Raji (cell line): ENCODE measurements around the gene IER5L.

ENCODE experiments used
- POLR2A ChIP-seq: IDR thresholded peaks from 2 replicates; pipeline ENCODE4 v1.6.1; 2011; ENCODE audit warnings: low read depth, low read length, control low read depth; ENCODE audit not compliant: insufficient read depth

The IER5L gene

DNA sequence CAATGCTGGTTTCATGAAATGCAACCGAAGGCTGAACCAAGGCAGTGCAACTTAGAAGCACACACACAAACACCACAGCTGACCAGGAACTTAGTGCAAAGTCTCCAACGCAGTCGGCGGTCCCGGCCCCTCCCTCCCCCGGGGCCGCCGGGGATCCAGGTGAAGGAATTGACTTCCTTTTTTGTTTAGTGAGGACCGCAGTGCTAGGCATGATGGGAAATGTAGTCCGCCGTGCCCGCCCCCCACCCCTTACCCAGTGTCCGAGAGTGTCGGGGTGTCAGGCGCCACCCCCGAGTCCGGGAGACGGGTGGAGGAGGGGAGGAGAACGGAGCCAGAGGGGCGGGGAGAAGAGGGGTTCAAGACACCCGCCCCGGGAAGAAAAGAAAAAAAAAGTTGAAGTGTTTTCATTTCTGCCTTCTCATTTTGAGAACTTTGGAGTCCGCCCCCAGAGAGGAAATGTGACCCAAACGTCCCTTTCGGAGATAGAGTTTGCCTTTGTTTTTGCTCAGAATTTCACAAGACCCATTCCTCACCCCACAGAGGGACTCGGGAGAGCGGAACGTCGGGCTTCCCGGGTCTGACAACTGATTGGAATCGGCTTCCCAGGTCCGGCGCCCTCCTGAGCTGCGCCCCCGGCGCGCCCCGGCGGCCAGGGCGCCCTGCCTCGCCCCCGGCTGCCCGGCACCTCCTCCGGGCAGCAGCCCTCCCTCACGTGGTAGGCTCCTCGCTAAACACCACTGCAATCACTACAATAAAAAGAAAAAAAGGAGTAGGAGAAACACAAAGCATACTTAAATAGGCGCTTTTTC, 2.0 kb downstream of the IER5L start:
- peak; percentile 51 for TF ChIP-seq POLR2A

DNA sequence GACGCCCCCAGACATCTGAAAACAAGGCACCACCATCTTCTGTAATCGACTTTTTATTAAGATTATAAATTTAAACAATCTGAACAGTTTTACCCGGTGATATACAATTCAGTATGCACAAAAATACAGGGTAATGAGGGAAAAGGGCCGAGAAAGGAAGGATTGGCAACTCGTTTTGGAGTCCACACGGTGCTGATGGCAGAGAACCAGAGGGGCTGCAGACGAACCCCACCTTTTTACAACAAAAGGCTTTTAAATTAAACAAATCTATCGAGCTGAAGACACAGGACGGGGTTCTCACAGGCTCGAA, 2.6 kb downstream of the IER5L start:
- TF ChIP-seq POLR2A, result no peak

DNA sequence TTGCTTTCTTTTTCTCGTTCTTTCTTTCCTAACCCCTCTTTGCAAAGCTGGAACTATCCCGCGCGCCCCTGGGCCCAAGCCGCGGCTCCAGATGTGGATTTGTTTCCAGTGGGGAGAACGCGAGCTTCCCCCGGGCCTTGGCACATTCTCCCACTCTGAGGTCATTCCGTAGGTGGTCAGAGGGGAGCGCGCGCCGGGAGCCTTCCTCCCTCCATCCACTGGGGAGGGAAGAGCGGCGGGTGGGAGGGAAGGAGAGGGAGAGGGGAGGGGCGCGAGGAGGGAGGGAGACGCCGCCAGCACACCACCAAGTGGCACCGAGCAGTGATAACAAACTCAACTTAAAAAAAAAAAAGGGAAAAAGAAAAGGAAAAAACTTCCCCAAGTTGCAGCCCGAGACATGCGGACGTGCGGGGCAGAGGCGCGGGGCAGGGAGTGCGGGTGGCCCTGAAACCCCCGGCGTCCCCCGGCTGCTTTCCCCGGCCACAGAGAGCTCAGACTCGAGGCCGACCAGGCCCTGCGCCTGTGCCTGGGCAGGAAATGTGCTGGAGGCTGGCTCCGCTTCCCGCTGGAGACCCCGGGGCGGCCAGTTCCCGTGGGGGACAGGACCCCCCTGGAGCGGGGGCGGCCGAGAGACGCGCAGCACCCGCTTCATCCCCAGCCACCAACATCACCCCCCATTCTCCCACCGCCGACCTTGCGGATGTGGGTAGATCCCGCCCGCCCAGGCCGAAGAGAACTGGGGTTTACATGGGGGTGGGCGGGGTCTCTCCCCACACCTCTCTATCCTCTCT, 3.1 kb downstream of the IER5L start:
- TF ChIP-seq POLR2A, result no peak

DNA sequence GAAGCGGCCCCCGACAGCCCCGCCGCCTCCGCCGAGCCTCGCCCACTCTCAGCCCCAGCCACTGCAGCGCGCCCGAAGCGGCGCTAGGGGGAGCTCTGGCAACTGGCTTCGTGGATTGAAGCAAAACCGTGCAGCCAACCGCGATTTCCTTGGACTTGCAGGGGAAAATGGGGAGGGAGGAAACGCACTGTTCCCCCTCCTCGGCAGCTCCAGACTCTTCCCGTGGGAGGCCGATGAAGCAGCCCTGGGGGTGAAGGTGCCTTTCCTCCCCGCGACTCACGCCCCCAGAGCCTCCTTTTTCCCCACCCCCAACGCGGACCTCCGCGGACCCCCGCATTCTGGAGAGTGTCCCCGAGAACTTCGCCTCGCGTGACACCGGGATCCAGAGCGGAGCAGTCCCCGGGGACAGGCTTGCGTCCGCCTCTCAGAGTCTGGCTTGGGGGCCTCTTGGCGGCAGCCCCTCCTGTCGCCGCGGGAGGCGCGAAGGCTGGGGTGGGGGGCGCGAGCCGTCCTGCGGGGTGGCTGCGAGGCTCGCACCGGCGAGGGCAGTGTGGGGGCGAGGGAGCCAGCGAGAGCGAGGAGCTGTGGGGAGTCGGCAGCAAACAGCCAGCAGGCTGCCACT, 3.8 kb downstream of the IER5L start:
- no peak for TF ChIP-seq POLR2A

DNA sequence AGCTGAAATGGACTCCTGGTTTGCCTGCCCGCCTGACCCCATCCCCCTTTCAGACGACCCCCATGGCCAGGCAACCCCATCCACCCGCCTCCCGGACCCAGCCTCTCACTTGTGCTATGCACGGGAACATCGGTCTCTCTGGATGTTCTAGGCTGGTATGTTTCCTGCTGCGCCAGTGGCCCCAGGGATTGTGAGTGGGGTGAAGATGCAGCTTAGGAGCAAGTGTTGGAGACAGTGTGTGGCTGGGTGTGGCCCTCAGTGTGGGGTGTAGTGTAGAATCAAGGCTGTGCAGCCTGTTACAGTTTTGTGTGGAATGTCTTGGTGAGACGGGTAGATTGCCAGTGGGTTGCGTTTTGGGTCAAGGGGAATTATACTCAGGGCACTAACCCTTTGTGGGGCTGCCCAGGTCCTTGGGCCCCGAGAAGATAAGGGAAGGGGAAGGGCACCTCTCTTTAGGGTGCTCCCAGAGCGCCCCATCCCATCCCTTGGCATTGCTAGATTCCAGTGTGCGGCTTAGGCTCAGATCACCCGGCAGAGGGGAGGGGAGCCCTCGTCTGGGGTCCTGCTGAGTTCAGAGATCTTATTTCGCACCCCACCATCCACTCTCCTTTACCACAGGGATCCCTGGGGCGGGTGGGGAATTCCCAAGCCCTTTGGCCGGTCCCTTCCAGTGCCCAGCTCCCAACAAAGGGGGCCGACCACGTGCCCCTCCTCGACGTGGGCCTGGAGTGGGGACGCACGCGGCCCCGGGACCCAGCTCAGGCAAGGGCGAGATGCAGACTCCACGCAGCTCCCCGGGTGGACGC, 4.6 kb downstream of the IER5L start:
- no peak for TF ChIP-seq POLR2A

DNA sequence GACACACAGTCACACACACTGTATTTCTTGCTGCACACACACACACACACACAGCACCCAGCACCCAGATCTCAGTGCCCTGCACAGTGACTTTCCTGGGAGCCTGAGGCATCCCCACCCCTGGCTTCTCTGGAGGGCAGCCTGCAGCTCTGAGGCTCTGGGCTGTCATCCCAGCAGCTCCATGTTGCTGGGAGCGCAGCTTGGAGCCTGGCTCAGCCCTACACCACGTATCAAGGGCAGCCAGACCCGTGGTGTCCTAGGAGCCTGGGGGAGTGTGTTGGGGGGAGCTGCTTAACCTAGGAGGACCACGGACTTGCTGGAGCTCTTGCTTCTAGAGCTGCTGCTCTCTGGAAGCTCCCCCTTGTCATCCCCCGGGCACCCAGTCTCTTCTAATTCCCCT, 5.2 kb downstream of the IER5L start:
- TF ChIP-seq POLR2A, result no peak

DNA sequence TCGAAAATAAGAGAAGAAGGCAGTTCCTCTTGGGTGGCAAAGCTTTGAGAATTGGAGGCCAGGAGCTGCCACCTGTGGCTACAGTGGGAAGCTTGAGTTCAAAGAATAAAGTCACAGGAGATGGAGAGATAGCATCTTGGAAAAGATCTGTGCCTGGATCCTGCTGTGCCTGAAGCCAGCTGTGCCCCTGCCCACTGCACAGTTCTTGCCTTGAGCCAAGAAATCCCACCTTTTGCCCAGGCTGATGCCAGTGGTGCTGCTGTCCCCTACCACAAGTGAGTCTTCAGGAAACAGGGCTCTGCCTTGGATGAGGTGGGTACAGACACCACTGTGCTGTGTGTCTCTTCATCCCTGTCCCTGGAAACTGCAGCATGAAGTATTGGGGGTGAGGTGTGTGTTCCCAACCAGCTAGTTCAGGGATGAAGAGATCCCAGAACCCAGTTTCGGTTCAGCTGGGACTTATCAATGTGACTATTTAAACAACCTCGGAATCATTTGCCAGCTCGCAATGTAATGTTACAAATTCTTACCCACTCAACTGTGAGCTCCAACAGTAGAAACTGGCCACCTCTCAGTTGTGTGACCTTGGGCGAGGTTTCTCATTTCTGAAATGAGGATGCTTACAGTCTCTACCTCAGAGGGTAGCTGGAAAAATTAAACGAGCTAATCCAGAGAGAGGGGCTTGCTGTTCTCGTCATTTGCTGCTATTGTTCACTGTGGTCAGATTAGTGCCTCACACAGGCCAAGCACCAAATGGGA, 5.9 kb downstream of the IER5L start:
- TF ChIP-seq POLR2A, result no peak

DNA sequence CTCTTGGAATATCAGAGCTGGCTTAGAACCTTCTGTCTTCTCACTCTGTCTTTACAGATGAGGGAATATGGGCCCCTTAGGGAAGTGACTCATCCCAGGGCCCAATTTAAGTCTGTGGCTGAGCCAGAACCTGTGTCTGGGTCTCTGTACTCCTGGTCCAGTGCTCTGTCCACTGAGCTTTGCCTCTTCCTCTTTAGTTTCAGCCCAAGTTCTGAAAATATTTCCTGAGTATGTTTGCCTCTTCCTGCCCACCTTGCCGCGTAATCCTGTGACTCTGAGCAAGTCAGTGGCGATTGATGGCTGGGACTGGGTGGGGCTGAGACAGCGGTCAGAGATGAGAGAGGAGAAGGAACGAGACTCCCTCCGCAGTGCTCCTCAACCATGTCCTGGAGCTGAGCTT, 7.8 kb downstream of the IER5L start:
- TF ChIP-seq POLR2A, result no peak

DNA sequence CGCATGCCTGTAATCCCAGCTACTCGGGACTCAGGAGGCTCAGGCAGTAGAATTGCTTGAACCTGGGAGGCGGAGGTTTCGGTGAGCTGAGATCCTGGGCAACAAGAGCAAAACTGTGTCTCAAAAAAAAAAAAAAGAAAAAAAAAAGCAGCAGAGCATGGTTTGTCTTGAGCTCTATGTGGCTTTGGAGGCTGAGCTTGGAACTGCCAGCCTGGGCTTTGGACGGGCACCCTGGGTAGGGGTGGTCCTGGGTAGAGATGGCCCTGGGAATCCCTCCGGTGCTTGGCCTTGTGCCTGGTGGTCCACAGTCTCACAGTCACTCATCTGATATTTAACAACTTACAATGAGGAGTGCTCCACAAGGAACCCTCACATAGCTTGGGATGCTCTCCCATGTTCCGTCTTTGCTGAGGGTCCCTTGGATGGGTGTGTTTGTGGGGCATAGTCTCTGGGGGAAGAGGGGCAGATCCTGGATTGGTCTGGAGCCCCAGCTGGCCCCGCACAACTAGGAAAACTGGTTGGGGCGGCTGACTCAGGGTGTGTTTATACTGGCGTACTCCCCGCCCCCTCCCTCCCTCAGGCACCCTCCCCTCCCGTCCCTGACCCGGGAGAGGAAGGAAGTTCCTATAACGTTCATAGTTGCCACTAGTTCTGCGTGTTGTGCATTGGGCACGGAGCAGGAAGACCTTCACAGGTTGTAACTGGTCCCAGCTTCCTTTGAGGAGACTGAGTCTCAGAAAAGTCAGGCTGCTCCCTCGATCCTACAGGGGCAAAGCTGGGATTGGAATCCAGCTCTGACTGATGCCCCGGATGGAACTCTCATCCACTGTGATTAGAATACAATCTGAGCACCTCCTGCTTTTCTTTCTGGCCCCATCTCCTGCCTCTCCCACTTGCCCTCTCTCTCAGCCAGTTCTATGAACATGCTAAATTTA, 11.2 kb downstream of the IER5L start:
- TF ChIP-seq POLR2A, result no peak

DNA sequence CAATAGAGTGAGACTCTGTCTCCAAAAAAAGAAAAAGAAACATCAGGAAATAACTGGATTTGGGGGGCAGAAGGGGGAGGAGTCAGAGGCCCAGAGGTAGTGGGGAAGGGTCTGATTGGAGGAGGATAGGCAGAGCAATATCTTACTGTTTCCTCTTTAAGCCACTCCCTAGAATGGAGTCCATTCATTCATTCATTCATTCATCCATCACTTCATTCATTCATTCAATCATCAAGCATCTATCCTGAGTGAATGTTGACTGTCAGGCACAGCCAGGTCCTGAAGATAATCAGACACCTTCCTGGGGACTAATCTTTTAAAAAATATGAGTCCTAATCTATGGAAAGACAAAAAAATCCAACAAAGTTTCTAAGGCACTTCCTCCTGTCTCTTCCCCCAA, 12.9 kb downstream of the IER5L start:
- TF ChIP-seq POLR2A, result no peak

DNA sequence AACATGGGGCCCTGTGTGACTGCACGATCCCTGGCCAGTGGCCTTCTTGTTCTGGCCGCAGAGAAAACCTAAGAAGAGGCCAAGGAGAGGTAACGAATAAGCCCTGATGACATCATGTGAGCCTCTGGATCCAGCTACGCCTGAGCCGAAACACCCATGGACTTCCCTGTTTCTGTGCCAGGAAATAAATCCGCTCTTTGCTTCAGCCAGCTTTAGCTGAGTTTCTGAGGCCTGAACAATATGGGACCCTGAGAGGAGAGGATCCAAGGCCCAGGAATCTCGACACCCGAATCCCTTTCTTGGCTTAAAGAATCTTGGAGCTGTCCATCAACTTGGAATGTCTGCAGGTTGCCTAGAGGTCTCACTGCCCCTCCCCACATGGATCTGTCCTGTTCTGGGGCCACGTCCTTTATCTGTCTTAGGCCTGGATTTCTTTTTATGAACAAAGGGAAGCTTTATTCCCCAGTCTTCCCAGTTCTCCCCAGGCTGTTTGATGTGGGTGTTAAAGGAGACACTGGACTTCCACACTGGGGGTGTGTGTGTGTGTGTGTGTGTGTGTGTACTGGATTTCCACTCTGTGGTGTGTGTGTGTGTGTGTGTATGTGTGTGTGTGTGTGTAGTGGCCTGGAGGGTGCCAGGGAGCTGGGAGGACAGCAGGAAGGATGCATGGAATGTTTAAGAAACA, 13.7 kb downstream of the IER5L start:
- no peak for TF ChIP-seq POLR2A

DNA sequence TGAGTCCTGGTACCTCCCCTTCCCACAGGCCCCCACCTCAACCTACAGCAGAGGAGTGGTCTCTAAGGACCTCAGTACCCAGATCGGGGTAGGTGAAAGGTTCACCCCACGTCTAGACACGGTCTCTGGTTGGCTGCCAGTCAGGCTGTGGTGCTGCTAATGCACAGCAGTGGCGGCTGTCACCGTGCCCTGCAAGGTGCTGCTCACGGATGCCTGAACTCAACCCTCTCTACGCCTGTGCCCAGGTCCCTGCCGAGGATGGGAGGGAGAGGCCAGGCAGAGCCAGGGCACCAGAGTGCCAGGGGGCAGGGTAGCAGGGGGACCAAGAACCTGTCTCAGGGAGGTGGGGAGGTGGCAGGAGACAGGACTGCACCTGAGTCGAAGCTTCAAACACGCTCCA, 14.3 kb downstream of the IER5L start:
- TF ChIP-seq POLR2A, result no peak
